B cell (primary cell): ENCODE data around the gene LRRC74A. TPM values are rescaled to one million over a fixed set of nuclear protein-coding genes. Genes with fewer than 3 reads are reported as not detected.

ENCODE experiments used
- ATAC-seq: fragments of 200-7000 bp; cut with Tn5 transposase; one replicate; pipeline ENCODE4 v1.10.0; 2021; ENCODE audit warnings: low read depth, mild to moderate bottlenecking, moderate number of reproducible peaks, moderate library complexity
- CTCF ChIA-PET: fragments of 350-600 bp; sonication (Branson Sonifier 250); formaldehyde crosslinking; loops from one replicate; lab custom pipeline; 2021; ENCODE audit warnings: antibody characterized with exemption, inconsistent platforms; lab: Charles Lee
- POLR2A ChIA-PET: fragments of 350-600 bp; sonication (Branson Sonifier 250); formaldehyde crosslinking; loops from one replicate; lab custom pipeline; 2021; ENCODE audit warnings: antibody characterized with exemption; lab: Charles Lee
- DNase-seq: peaks from one replicate; pipeline ENCODE4 v3.0.0; 2013
- H2AFZ ChIP-seq: 2 replicates; pipeline ENCODE4 v1.6.1; 2012; ENCODE audit warnings: mild to moderate bottlenecking, low read depth, low read length; ENCODE audit not compliant: insufficient read depth, poor library complexity, severe bottlenecking
- H3K27ac ChIP-seq, 2 donors: 1 replicate in 1 of 2; 2 replicates in 1 of 2; pipeline ENCODE4 v1.5.1; 2012 to 2013; ENCODE audit warnings: low read length in 2 of 2, mild to moderate bottlenecking in 2 of 2, moderate library complexity in 1 of 2
- H3K27me3 ChIP-seq, 4 experiments: fragments of 200-600 bp in 1 of 4; sonication (generic) in 1 of 4; replicated peaks in 1 of 4; 1 replicate in 2 of 4; 2 replicates in 2 of 4; pipeline versions ENCODE4 v1.6.1 to v1.7.0; 2013 to 2016; ENCODE audit warnings: low read length in 3 of 4, mild to moderate bottlenecking in 2 of 4, mixed read lengths in 1 of 4, moderate library complexity in 1 of 4; ENCODE audit not compliant: insufficient read depth in 4 of 4, control insufficient read depth in 3 of 4; ENCODE audit errors: control extremely low read depth in 1 of 4
- H3K36me3 ChIP-seq, 2 experiments: replicated peaks in 1 of 2; 1 replicate in 1 of 2; 2 replicates in 1 of 2; pipeline versions ENCODE4 v1.6.1 to v1.7.1; 2013; ENCODE audit warnings: low read length in 1 of 2; ENCODE audit not compliant: insufficient read depth in 2 of 2, control insufficient read depth in 1 of 2; ENCODE audit errors: control extremely low read depth in 1 of 2, extremely low read depth in 1 of 2
- H3K4me1 ChIP-seq, 2 donors: fragments of 200-600 bp in 1 of 2; sonication (generic) in 1 of 2; 1 replicate in 1 of 2; 2 replicates in 1 of 2; pipeline versions ENCODE4 v1.5.1 to v1.6.1; 2013 to 2017; ENCODE audit warnings: low read length in 2 of 2; ENCODE audit not compliant: control insufficient read depth in 2 of 2, insufficient read depth in 2 of 2
- H3K4me2 ChIP-seq: replicated peaks from 2 replicates; pipeline ENCODE3; 2012; ENCODE audit warnings: mild to moderate bottlenecking, low read depth, low read length; ENCODE audit not compliant: poor library complexity, severe bottlenecking
- H3K4me3 ChIP-seq, 5 experiments: fragments of 200-600 bp in 1 of 5; sonication (generic) in 1 of 5; 1 replicate in 3 of 5; 2 replicates in 2 of 5; pipeline versions ENCODE4 v1.5.1 to v1.7.0; 2011 to 2016; ENCODE audit warnings: low read length in 4 of 5, mild to moderate bottlenecking in 4 of 5, low read depth in 2 of 5, control low read depth in 1 of 5, moderate library complexity in 1 of 5; ENCODE audit not compliant: insufficient read depth in 1 of 5; ENCODE audit errors: control extremely low read depth in 1 of 5, extremely low read depth in 1 of 5
- H3K79me2 ChIP-seq: fragments of 200-600 bp; sonication (generic); one replicate; pipeline ENCODE4 v1.6.0; 2016; ENCODE audit warnings: low read length; ENCODE audit not compliant: control insufficient read depth, insufficient read depth
- H3K9ac ChIP-seq: fragments of 200-600 bp; sonication (generic); 2 replicates; pipeline ENCODE4 v1.6.1; 2017; ENCODE audit warnings: mild to moderate bottlenecking, low read length, moderate library complexity
- H3K9me3 ChIP-seq, 3 donors: one replicate each; pipeline versions ENCODE4 v1.6.1 to v1.7.1; 2013; ENCODE audit warnings: low read length in 2 of 3; ENCODE audit not compliant: control insufficient read depth in 2 of 3, insufficient read depth in 1 of 3; ENCODE audit errors: control extremely low read depth in 1 of 3
- H4K20me1 ChIP-seq: 2 replicates; pipeline ENCODE4 v1.6.0; 2012; ENCODE audit warnings: mild to moderate bottlenecking, low read length; ENCODE audit not compliant: insufficient read depth, control insufficient read depth, poor library complexity, severe bottlenecking
- H3K27ac Mint-ChIP-seq: one replicate; pipeline ENCODE4 v1.8.0; 2021; ENCODE audit warnings: mixed read lengths
- H3K27me3 Mint-ChIP-seq: one replicate; pipeline ENCODE4 v1.8.0; 2021; ENCODE audit warnings: mixed read lengths
- H3K4me1 Mint-ChIP-seq: one replicate; pipeline ENCODE4 v1.8.0; 2021; ENCODE audit warnings: mixed read lengths
- H3K4me3 Mint-ChIP-seq: one replicate; pipeline ENCODE4 v1.8.0; 2021; ENCODE audit warnings: mixed read lengths
- H3K9me3 Mint-ChIP-seq: one replicate; pipeline ENCODE4 v1.8.0; 2022; ENCODE audit warnings: mixed read lengths; ENCODE audit not compliant: insufficient read depth
- CTCF ChIP-seq: fragments of 200-600 bp; IDR thresholded peaks from one replicate; pipeline ENCODE4 v1.8.0; 2022; ENCODE audit warnings: antibody characterized with exemption, mild to moderate bottlenecking
- EZH2 ChIP-seq: IDR thresholded peaks from 2 replicates; pipeline ENCODE4 v1.6.1; 2012; ENCODE audit warnings: borderline replicate concordance, low read depth, mild to moderate bottlenecking, moderate library complexity, low read length; ENCODE audit not compliant: insufficient read depth, poor library complexity, severe bottlenecking
- WGBS: methylation state at CpG from one replicate; pipeline ENCODE4 v1.1.5; 2013; ENCODE audit warnings: missing lambda C conversion rate; ENCODE audit not compliant: insufficient coverage; 5-methylcytosine and 5-hydroxymethylcytosine counted together
- intact Hi-C: fragments of 100-400 bp; cut with micrococcal nuclease; formaldehyde crosslinking; loops from one replicate; pipeline ENCODE4 v1.10.0; 2022
- polyA plus RNA-seq: library from polyadenylated mRNA; depleted of rRNA; stranded (reverse); fragments of >200 nt; gene quantifications from 2 replicates; pipeline ENCODE4 v1.2.3, GENCODE V29; 2012
- total RNA-seq, 2 donors: library from RNA; stranded (reverse); fragments of 120-200 nt in 1 of 2; gene quantifications; 1 replicate in 1 of 2; 2 replicates in 1 of 2; pipeline versions ENCODE4 v1.2.3 to v1.2.4, GENCODE V29; 2013 to 2022

Gene LRRC74A
- total and polyA plus RNA-seq, 2 donors (not counting 1 experiment from before 2014, with no cell fraction given) = not detected

GRCh38 chr14:76910371-76910890 is 84.2 kb downstream of the LRRC74A start:
- H3K27me3 Mint-ChIP-seq = no peaks in the 10 kb centered on the region

More at GRCh38 chr14:76910371-76910890, 84.2 kb downstream of the LRRC74A start:
- no peak overlapping the region for H3K9ac ChIP-seq
- H3K36me3 ChIP-seq = no peaks in the 10 kb centered on the region
- H3K27me3 ChIP-seq = no peaks in the 10 kb centered on the region
- POLR2A ChIA-PET = no interaction called here
- no peak overlapping the region for H3K4me2 ChIP-seq
- CTCF ChIA-PET = interaction anchor here (0.7 to 15.6 kb wide), 6 partner anchors 10 to 156 kb away, joined by 3 to 267 read pairs (median 78); no protein-coding TSS in a partner anchor
- WGBS = 100% methylated on average over 2 of the region's 4 CpGs
- no peak overlapping the region for H3K4me3 Mint-ChIP-seq
- H3K27ac ChIP-seq = no peak overlapping the region
- no peak for TF ChIP-seq CTCF
- no peak for TF ChIP-seq EZH2
- H3K9me3 Mint-ChIP-seq = no peaks in the 10 kb centered on the region
- no peak overlapping the region for H3K4me3 ChIP-seq
- DNase-seq (no peak), ATAC-seq (no peak)
- H3K4me1 ChIP-seq = peaks cover 19 to 32% of the 10 kb centered on the region in 2 donors
- no peak overlapping the region for H2AFZ ChIP-seq
- no peaks in the 10 kb centered on the region for H3K79me2 ChIP-seq
- H3K27ac Mint-ChIP-seq = peak overlapping the region; percentile 37
- intact Hi-C loops = no loop called here
- peaks cover 0 to 12% (median 0%) of the 10 kb centered on the region in 3 donors for H3K9me3 ChIP-seq
- no peaks in the 10 kb centered on the region for H4K20me1 ChIP-seq
- peaks cover 22% of the 10 kb centered on the region for H3K4me1 Mint-ChIP-seq
